HG03066 (cell line): ENCODE data around the gene STK39.

Source experiments
- ATAC-seq: cut with Tn5 transposase; IDR thresholded peaks from one replicate; pipeline ENCODE4 v1.9.1; 2021; ENCODE audit warnings: low read depth; ENCODE audit not compliant: unreplicated experiment

STK39 gene

GRCh38 chr2:167941604-167942003 lies 305.8 kb downstream of the STK39 start:
- no peak for ATAC-seq

GRCh38 chr2:167940734-167941507 lies 306.5 kb downstream of the STK39 start:
- ATAC-seq: no peak

- no peak for ATAC-seq
Measured at GRCh38 chr2:167940346-167940725, 307.1 kb downstream of the STK39 start.

- ATAC-seq: no peak
Measured at GRCh38 chr2:167939514-167940345, 307.7 kb downstream of the STK39 start.

GRCh38 chr2:167937403-167937802 lies 310.0 kb downstream of the STK39 start:
- no peak for ATAC-seq

- no peak for ATAC-seq
Measured at GRCh38 chr2:167935803-167936110, 311.6 kb downstream of the STK39 start.

GRCh38 chr2:167933097-167933814 lies 314.1 kb downstream of the STK39 start:
- no peak for ATAC-seq

- no peak for ATAC-seq
Measured at GRCh38 chr2:167932123-167932693, 315.2 kb downstream of the STK39 start.

- ATAC-seq: no peak
Measured at GRCh38 chr2:167929484-167929883, 317.9 kb downstream of the STK39 start.

- ATAC-seq: no peak
Measured at GRCh38 chr2:167928434-167928833, 319.0 kb downstream of the STK39 start.

- ATAC-seq: no peak
Measured at GRCh38 chr2:167925758-167926157, 321.6 kb downstream of the STK39 start.

GRCh38 chr2:167924556-167924955 lies 322.8 kb downstream of the STK39 start:
- no peak for ATAC-seq

GRCh38 chr2:167916756-167917155 lies 330.6 kb downstream of the STK39 start:
- no peak for ATAC-seq

- no peak for ATAC-seq
Measured at GRCh38 chr2:167914969-167915368, 332.4 kb downstream of the STK39 start.

- no peak for ATAC-seq
Measured at GRCh38 chr2:167908786-167909185, 338.6 kb downstream of the STK39 start.

- ATAC-seq: no peak
Measured at GRCh38 chr2:167905668-167906067, 341.7 kb downstream of the STK39 start.
